ENCODE data around the gene UCHL5. TPM values are rescaled to one million over a fixed set of nuclear protein-coding genes. Genes with fewer than 3 reads are reported as not detected.

UCHL5 gene
- total and polyA plus RNA-seq, 4 donors: 14.5 to 29.7 (median 21.6) TPM

DNA sequence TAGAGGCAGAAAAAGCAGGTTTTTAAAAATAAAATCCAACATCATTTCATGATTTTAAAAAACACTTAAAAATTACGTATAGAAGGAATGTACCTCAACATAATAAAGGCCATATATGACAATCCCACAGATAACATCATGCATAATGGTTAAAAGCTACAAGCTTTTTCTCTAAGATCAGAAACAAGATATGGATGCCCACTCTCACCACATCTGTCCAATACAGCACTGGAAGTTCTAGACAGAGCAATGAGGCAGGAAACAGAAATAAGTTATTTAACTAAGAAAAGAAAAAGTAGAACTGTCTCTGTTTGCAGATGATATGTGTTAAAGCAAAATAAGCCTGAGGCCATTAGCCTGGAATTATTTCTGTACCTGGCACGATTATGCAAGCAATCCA is 96.3 kb downstream of the UCHL5 start (continued):
- TF ChIP-seq, protein P1, sequence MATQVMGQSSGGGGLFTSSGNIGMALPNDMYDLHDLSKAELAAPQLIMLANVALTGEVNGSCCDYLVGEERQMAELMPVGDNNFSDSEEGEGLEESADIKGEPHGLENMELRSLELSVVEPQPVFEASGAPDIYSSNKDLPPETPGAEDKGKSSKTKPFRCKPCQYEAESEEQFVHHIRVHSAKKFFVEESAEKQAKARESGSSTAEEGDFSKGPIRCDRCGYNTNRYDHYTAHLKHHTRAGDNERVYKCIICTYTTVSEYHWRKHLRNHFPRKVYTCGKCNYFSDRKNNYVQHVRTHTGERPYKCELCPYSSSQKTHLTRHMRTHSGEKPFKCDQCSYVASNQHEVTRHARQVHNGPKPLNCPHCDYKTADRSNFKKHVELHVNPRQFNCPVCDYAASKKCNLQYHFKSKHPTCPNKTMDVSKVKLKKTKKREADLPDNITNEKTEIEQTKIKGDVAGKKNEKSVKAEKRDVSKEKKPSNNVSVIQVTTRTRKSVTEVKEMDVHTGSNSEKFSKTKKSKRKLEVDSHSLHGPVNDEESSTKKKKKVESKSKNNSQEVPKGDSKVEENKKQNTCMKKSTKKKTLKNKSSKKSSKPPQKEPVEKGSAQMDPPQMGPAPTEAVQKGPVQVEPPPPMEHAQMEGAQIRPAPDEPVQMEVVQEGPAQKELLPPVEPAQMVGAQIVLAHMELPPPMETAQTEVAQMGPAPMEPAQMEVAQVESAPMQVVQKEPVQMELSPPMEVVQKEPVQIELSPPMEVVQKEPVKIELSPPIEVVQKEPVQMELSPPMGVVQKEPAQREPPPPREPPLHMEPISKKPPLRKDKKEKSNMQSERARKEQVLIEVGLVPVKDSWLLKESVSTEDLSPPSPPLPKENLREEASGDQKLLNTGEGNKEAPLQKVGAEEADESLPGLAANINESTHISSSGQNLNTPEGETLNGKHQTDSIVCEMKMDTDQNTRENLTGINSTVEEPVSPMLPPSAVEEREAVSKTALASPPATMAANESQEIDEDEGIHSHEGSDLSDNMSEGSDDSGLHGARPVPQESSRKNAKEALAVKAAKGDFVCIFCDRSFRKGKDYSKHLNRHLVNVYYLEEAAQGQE (IDR thresholded peaks at IDR 0.05): no peak
- no peak for TF ChIP-seq GABPA (IDR thresholded peaks at IDR 0.05 in 1 of 2, conservative IDR thresholded peaks at IDR 0.05 in 1 of 2)

Small RNA genes within 50 kb of the gene (small RNA-seq; reads per million reads assigned to genes)
- gene SCARNA18B: not detected

Other genes with a start within 250 kb of the UCHL5 start
- 100 to 1,000 TPM in 1 of 2 donors, 10 to 100 TPM in 1; 41.1 to 121 TPM for gene RO60, start 252 bp upstream of the UCHL5 start, total RNA-seq
- gene RO60, start 252 bp upstream of the UCHL5 start, polyA plus RNA-seq: 10 to 100 TPM in 1 of 2 donors, 1 to 10 TPM in 1; 5.9 to 28.8 TPM
- gene GLRX2, start 46.1 kb upstream of the UCHL5 start, total RNA-seq: 1 to 10 TPM; 3.1 to 5.6 TPM
- gene GLRX2, start 46.1 kb upstream of the UCHL5 start, polyA plus RNA-seq: 10 to 100 TPM in 1 of 2 donors, 1 to 10 TPM in 1; 9.9 to 25.8 TPM
- 10 to 100 TPM; 12.4 to 20.6 TPM for gene CDC73, start 62.7 kb upstream of the UCHL5 start, total RNA-seq
- 10 to 100 TPM in 1 of 2 donors, 1 to 10 TPM in 1; 5.8 to 12.9 TPM for gene CDC73, start 62.7 kb upstream of the UCHL5 start, polyA plus RNA-seq
- 1 to 10 TPM in 1 of 2 donors, under 1 TPM in 1; 0.25 to 1.9 TPM for gene B3GALT2, start 127.3 kb upstream of the UCHL5 start, total RNA-seq
- under 1 TPM; 0.10 to 0.46 TPM for gene B3GALT2, start 127.3 kb upstream of the UCHL5 start, polyA plus RNA-seq